BLaER1 (cell line): ENCODE measurements around the gene PRSS38.

Source experiments
- H3K27ac ChIP-seq: shearing (Covaris generic); formaldehyde crosslinking; 2 replicates; pipeline ENCODE4 v1.8.1; 2022
- H3K27me3 ChIP-seq: shearing (Covaris generic); formaldehyde crosslinking; 2 replicates; pipeline ENCODE4 v1.8.1; 2022
- H3K36me3 ChIP-seq: shearing (Covaris generic); formaldehyde crosslinking; 2 replicates; pipeline ENCODE4 v1.8.1; 2022
- H3K4me1 ChIP-seq: shearing (Covaris generic); formaldehyde crosslinking; 2 replicates; pipeline ENCODE4 v1.8.1; 2022
- H3K4me2 ChIP-seq: shearing (Covaris generic); formaldehyde crosslinking; 2 replicates; pipeline ENCODE4 v1.8.1; 2022
- H3K4me3 ChIP-seq: shearing (Covaris generic); formaldehyde crosslinking; 2 replicates; pipeline ENCODE4 v1.8.1; 2022
- H3K9ac ChIP-seq: shearing (Covaris generic); formaldehyde crosslinking; 2 replicates; pipeline ENCODE4 v1.8.1; 2022
- H3K9me3 ChIP-seq: shearing (Covaris generic); formaldehyde crosslinking; 2 replicates; pipeline ENCODE4 v1.8.1; 2022
- H4K20me1 ChIP-seq: shearing (Covaris generic); formaldehyde crosslinking; 2 replicates; pipeline ENCODE4 v1.8.1; 2022
- Cebpa-rat ChIP-seq: shearing (Covaris generic); IDR thresholded peaks from 2 replicates; pipeline ENCODE4 v1.8.1; 2022

Gene PRSS38

GRCh38 chr1:227883641-227884301, 68.3 kb downstream of the PRSS38 start:
- Histone ChIP-seq H3K4me2 (no peak overlapping the region), H3K9me3 (no peaks in the 10 kb centered on the region), H3K4me1 (peaks cover 6% of the 10 kb centered on the region; the same call in 1 of the 2 replicates), H3K27ac (no peak overlapping the region), H3K36me3 (no peaks in the 10 kb centered on the region), H4K20me1 (no peaks in the 10 kb centered on the region), H3K4me3 (no peak overlapping the region), H3K9ac (no peak overlapping the region), H3K27me3 (no peaks in the 10 kb centered on the region)
- no peak for TF ChIP-seq Cebpa-rat

GRCh38 chr1:227884370-227885134, 69.1 kb downstream of the PRSS38 start:
- Histone ChIP-seq H4K20me1 (no peaks in the 10 kb centered on the region), H3K9ac (no peak overlapping the region), H3K27ac (no peak overlapping the region), H3K4me1 (peaks cover 6% of the 10 kb centered on the region; the same call in 1 of the 2 replicates), H3K36me3 (no peaks in the 10 kb centered on the region), H3K27me3 (no peaks in the 10 kb centered on the region), H3K9me3 (no peaks in the 10 kb centered on the region), H3K4me3 (no peak overlapping the region), H3K4me2 (no peak overlapping the region)
- TF ChIP-seq Cebpa-rat, result no peak

GRCh38 chr1:227885135-227885647, 69.7 kb downstream of the PRSS38 start:
- H3K36me3 ChIP-seq, result no peaks in the 10 kb centered on the region
- H3K4me1 ChIP-seq, result peaks cover 6% of the 10 kb centered on the region; the same call in 1 of the 2 replicates
- H3K27ac ChIP-seq, result no peak overlapping the region
- H3K27me3 ChIP-seq, result no peaks in the 10 kb centered on the region
- TF ChIP-seq Cebpa-rat, result no peak
- H3K9ac ChIP-seq, result no peak overlapping the region
- H3K4me2 ChIP-seq, result no peak overlapping the region
- no peaks in the 10 kb centered on the region for H3K9me3 ChIP-seq
- H3K4me3 ChIP-seq, result no peak overlapping the region
- H4K20me1 ChIP-seq, result no peaks in the 10 kb centered on the region

GRCh38 chr1:227885648-227886502, 70.4 kb downstream of the PRSS38 start:
- Histone ChIP-seq H3K9ac (no peak overlapping the region), H3K36me3 (no peaks in the 10 kb centered on the region), H3K27me3 (no peaks in the 10 kb centered on the region), H3K4me3 (no peak overlapping the region), H3K4me2 (0 out of 2 replicates have a peak overlapping the region, but pooled peaks have one; percentile 70), H4K20me1 (no peaks in the 10 kb centered on the region), H3K4me1 (peaks cover 6% of the 10 kb centered on the region; the same call in 1 of the 2 replicates), H3K9me3 (no peaks in the 10 kb centered on the region), H3K27ac (no peak overlapping the region)
- TF ChIP-seq Cebpa-rat, result no peak

GRCh38 chr1:227886503-227886961, 71.1 kb downstream of the PRSS38 start:
- Histone ChIP-seq H3K4me2 (peak overlapping the region; percentile 70), H4K20me1 (no peaks in the 10 kb centered on the region), H3K27me3 (no peaks in the 10 kb centered on the region), H3K9ac (0 out of 2 replicates have a peak overlapping the region, but pooled peaks have one; percentile 19), H3K36me3 (no peaks in the 10 kb centered on the region), H3K4me1 (peaks cover 6% of the 10 kb centered on the region; the same call in 1 of the 2 replicates), H3K4me3 (peak overlapping the region; percentile 41; the same call in 1 of the 2 replicates), H3K9me3 (no peaks in the 10 kb centered on the region), H3K27ac (no peak overlapping the region)
- TF ChIP-seq Cebpa-rat, result no peak

DNA sequence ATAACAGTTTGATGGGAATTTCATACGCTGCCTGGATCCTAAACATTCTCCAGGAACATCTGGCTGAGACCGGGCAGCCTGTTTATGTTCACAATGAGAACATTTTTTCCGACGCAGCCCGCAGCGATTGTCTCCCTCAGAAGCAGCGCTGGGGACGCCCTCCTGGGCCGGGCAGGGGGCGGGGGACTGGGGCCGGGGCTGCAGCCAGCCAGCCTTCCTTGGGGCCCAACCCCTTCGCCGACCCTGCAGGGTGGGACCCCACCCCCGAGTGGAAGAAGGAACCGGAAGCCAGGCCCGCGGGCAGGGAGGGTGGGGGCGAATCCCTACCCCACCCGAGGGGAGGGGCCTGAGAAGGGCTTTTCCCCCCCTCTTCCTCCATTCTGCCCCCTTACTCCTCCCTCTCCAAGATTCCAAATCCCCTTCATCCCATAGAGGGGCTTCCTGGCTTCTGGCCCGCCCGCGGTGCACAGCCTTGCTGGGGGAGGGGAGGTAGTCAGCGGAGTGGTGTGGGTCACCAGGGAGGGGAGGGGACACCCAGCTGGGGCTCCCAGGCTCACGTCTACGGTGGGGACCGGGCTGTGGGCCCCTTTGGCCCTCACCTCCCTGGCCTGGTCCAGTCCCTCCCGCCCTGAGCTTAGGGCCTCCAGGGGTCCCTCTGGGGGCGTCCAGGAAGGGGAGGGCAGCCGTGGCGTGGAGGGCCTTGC, 71.7 kb downstream of the PRSS38 start:
- Histone ChIP-seq H3K9ac (peak overlapping the region; percentile 19; the same call in 1 of the 2 replicates), H3K36me3 (no peaks in the 10 kb centered on the region), H3K4me3 (peak overlapping the region; percentile 41; the same call in 1 of the 2 replicates), H3K4me2 (peak overlapping the region; percentile 70), H3K27me3 (no peaks in the 10 kb centered on the region), H3K4me1 (peaks cover 6% of the 10 kb centered on the region; the same call in 1 of the 2 replicates), H4K20me1 (no peaks in the 10 kb centered on the region), H3K9me3 (no peaks in the 10 kb centered on the region), H3K27ac (peak overlapping the region; percentile 66)
- TF ChIP-seq Cebpa-rat, result no peak

- no peaks in the 10 kb centered on the region for H3K9me3 ChIP-seq
- no peaks in the 10 kb centered on the region for H4K20me1 ChIP-seq
- H3K36me3 ChIP-seq, result no peaks in the 10 kb centered on the region
- no peak overlapping the region for H3K4me3 ChIP-seq
- no peak overlapping the region for H3K9ac ChIP-seq
- no peak overlapping the region; the same call in 1 of the 2 replicates for H3K27ac ChIP-seq
- TF ChIP-seq Cebpa-rat, result no peak
- H3K4me2 ChIP-seq, result peak overlapping the region; percentile 70
- H3K27me3 ChIP-seq, result no peaks in the 10 kb centered on the region
- peaks cover 6% of the 10 kb centered on the region; the same call in 1 of the 2 replicates for H3K4me1 ChIP-seq
These were observed 72.4 kb downstream of the PRSS38 start for GRCh38 chr1:227887697-227888403.

DNA sequence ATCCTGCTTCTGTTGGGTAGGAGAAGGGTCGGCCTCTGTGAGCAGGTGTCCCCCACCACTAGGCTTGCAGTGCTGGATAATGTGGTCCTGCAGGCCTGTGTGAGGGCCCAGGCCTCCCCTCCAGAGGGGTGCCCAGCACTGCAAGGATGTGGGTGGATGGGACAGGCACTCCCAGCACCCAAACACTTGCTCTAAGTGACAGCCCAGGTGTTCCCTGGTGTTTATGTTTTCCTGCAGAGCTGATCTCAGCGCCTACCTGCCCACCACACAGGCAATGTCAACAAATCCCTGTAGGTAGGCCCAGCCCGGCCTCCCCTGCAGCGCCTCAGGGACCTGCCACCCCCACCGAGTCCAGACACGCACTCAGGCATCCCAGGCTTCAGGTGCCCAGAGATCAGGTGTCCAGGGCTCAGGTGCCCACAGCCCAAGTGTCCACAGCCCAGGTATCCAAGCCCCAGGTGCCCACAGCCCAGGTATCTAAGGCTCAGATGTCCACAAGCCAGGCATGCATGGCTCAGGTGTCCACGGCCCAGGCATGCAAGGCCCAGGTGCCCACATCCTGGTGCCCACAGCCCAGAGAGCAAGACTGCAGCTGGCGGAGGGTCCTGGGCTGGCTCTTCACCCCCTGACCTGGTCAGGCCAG, 73.0 kb downstream of the PRSS38 start:
- no peaks in the 10 kb centered on the region for H3K9me3 ChIP-seq
- no peak overlapping the region for H3K9ac ChIP-seq
- H3K27ac ChIP-seq, result no peak overlapping the region
- no peak overlapping the region for H3K4me3 ChIP-seq
- H3K4me1 ChIP-seq, result peaks cover 6% of the 10 kb centered on the region; the same call in 1 of the 2 replicates
- no peak for TF ChIP-seq Cebpa-rat
- no peaks in the 10 kb centered on the region for H3K27me3 ChIP-seq
- no peak overlapping the region for H3K4me2 ChIP-seq
- H3K36me3 ChIP-seq, result no peaks in the 10 kb centered on the region
- no peaks in the 10 kb centered on the region for H4K20me1 ChIP-seq
